ENCODE measurements around the gene UBQLN1. TPM values are rescaled to one million over a fixed set of nuclear protein-coding genes. Genes with fewer than 3 reads are reported as not detected.

The UBQLN1 gene
- polyA plus RNA-seq, 1 experiment, result 135 TPM

GRCh38 chr9:83649515-83649914 is 58.2 kb downstream of the UBQLN1 start:
- DNase-seq (ENCODE audit: low read depth), result no peak
- Histone ChIP-seq H3K36me3 (ENCODE audit: control insufficient read depth, insufficient read depth, low read length) (peaks cover 4% of the 10 kb centered on the region), H3K4me3 (ENCODE audit: low read depth, low read length) (no peak overlapping the region), H3K27me3 (ENCODE audit: control insufficient read depth, insufficient read depth, low read length) (no peaks in the 10 kb centered on the region)
- ChIA-PET CTCF (interaction anchor here (0.6 to 4.2 kb wide), 9 partner anchors 8 to 81 kb away, joined by 3 to 40 read pairs (median 6); partner anchors contain the start of gene IDNK), POLR2A (no interaction called here)
- TF ChIP-seq CTCF (IDR thresholded peaks at IDR 0.05; ENCODE audit: insufficient read depth, low read depth, low read length), result no peak

- ChIA-PET POLR2A (no interaction called here), CTCF (interaction anchor here (0.6 to 4.2 kb wide), 11 partner anchors 9 to 80 kb away, joined by 3 to 40 read pairs (median 4); partner anchors contain the start of gene IDNK)
- Histone ChIP-seq H3K4me3 (ENCODE audit: low read depth, low read length) (no peak overlapping the region), H3K36me3 (ENCODE audit: control insufficient read depth, insufficient read depth, low read length) (peaks cover 3% of the 10 kb centered on the region; the same call in 1 of the 2 replicates), H3K27me3 (ENCODE audit: control insufficient read depth, insufficient read depth, low read length) (no peaks in the 10 kb centered on the region)
- peak; percentile 84 for TF ChIP-seq CTCF (IDR thresholded peaks at IDR 0.05; ENCODE audit: insufficient read depth, low read depth, low read length)
- DNase-seq (ENCODE audit: low read depth), result no peak
Measured at GRCh38 chr9:83649080-83649479, 58.7 kb downstream of the UBQLN1 start.

- POLR2A ChIA-PET, result no interaction called here
- H3K36me3 ChIP-seq (ENCODE audit: control insufficient read depth, insufficient read depth, low read length), result peaks cover 2% of the 10 kb centered on the region; the same call in 1 of the 2 replicates
- TF ChIP-seq CTCF (IDR thresholded peaks at IDR 0.05; ENCODE audit: insufficient read depth, low read depth, low read length), result no peak
- no peaks in the 10 kb centered on the region for H3K27me3 ChIP-seq (ENCODE audit: control insufficient read depth, insufficient read depth, low read length)
- H3K4me3 ChIP-seq (ENCODE audit: low read depth, low read length), result no peak overlapping the region
- DNase-seq (ENCODE audit: low read depth), result no peak
- CTCF ChIA-PET, result interaction anchor here (0.9 to 4.2 kb wide), 3 partner anchors 8 to 26 kb away, joined by 3 to 40 read pairs (median 3); partner anchors contain the start of gene IDNK
Measured at GRCh38 chr9:83646500-83647239, 61.1 kb downstream of the UBQLN1 start.

GRCh38 chr9:83642793-83643192 is 65.0 kb downstream of the UBQLN1 start:
- Histone ChIP-seq H3K27me3 (ENCODE audit: control insufficient read depth, insufficient read depth, low read length) (no peaks in the 10 kb centered on the region), H3K36me3 (ENCODE audit: control insufficient read depth, insufficient read depth, low read length) (no peaks in the 10 kb centered on the region), H3K4me3 (ENCODE audit: low read depth, low read length) (no peak overlapping the region)
- CTCF ChIA-PET, result no interaction called here
- POLR2A ChIA-PET, result no interaction called here
- DNase-seq (ENCODE audit: low read depth), result no peak
- TF ChIP-seq CTCF (IDR thresholded peaks at IDR 0.05; ENCODE audit: insufficient read depth, low read depth, low read length), result no peak

GRCh38 chr9:83639266-83639665 is 68.5 kb downstream of the UBQLN1 start:
- H3K27me3 ChIP-seq (ENCODE audit: control insufficient read depth, insufficient read depth, low read length), result no peaks in the 10 kb centered on the region
- no peak for DNase-seq (ENCODE audit: low read depth)
- CTCF ChIA-PET, result interaction anchor here (6.4 kb wide), 1 partner anchor 10 kb away, joined by 40 read pairs; no protein-coding TSS in a partner anchor
- H3K36me3 ChIP-seq (ENCODE audit: control insufficient read depth, insufficient read depth, low read length), result 0 out of 2 replicates have a peak, but pooled peaks cover 1% of the 10 kb centered on the region
- no peak overlapping the region for H3K4me3 ChIP-seq (ENCODE audit: low read depth, low read length)
- POLR2A ChIA-PET, result no interaction called here
- TF ChIP-seq CTCF (IDR thresholded peaks at IDR 0.05; ENCODE audit: insufficient read depth, low read depth, low read length), result no peak
